Choroid plexus epithelial cell (primary cell): ENCODE measurements around the gene GIMAP7.

Experiments
- DNase-seq: peaks from one replicate; pipeline ENCODE4 v3.0.0-alpha.2; 2010; ENCODE audit warnings: low read depth
- H3K4me3 ChIP-seq: 2 replicates; pipeline ENCODE4 v1.5.1; 2011; ENCODE audit warnings: low read depth, mild to moderate bottlenecking, control low read depth, low read length, moderate library complexity
- CTCF ChIP-seq: conservative IDR thresholded peaks from 2 replicates; pipeline ENCODE4 v1.5.1; 2011; ENCODE audit warnings: low read depth, mild to moderate bottlenecking, control low read depth, inconsistent platforms, low read length, moderate library complexity

The GIMAP7 gene

GRCh38 chr7:150568714-150569113, 54.0 kb downstream of the GIMAP7 start:
- no peak overlapping the region for H3K4me3 ChIP-seq
- DNase-seq, result no peak
- TF ChIP-seq CTCF, result no peak

GRCh38 chr7:150569245-150569955, 54.7 kb downstream of the GIMAP7 start:
- TF ChIP-seq CTCF, result no peak
- no peak for DNase-seq
- no peak overlapping the region for H3K4me3 ChIP-seq
